Activated naive CD4-positive, alpha-beta T cell (primary cell): Measurements from ENCODE around the gene OR10A7.
"Not testable (repeated sequence)": the region's sequence is repeated elsewhere in the genome, so short reads cannot be mapped to it uniquely, and the experiment has no call there.

ENCODE experiments used
- DNase-seq, 4 experiments: peaks; one replicate each; lab custom pipeline; 2025; lab: John Stamatoyannopoulos, UW

Gene OR10A7, protein sequence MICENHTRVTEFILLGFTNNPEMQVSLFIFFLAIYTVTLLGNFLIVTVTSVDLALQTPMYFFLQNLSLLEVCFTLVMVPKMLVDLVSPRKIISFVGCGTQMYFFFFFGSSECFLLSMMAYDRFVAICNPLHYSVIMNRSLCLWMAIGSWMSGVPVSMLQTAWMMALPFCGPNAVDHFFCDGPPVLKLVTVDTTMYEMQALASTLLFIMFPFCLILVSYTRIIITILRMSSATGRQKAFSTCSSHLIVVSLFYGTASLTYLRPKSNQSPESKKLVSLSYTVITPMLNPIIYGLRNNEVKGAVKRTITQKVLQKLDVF

DNA sequence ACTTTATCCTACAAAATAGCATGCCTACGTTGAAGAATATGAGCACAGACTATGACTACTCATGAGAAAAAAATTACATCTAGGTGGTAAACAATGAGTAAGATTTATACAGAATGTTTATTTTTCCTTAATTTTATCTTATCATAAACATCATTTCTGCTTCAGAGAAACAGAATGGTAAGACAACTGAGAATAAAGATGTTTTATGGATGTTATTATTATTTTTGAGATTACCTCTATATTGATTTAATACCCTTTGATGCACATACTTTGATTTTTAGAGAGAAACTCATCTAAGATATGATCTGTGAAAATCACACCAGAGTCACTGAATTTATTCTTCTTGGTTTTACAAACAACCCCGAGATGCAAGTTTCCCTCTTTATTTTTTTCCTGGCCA lies at the start of gene OR10A7:
Gene OR10A7 (plus strand): TSS at position 301 of the 400 bp plus-strand sequence. CDS start 0 bp downstream, at position 301.
- DNase-seq = no peak

DNA sequence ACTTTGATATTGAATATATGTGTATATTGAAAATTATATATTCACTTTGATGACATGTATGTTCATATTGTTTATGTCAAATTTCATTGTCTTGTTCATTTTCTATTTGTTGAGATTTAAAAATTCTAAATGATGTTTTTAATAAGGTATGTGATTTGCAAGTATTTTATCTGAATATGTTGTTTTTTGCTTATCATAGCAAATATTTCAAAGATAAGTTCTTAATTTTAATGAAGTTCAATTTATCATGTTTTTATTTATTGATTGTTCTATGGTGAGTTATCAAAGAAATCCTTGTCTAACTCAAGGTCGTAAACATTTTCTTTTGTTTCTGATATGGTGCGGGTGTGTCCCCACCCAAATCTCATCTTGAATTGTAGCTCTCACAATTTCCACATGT lies 49.4 kb upstream of the OR10A7 start:
- DNase-seq = no peak

DNA sequence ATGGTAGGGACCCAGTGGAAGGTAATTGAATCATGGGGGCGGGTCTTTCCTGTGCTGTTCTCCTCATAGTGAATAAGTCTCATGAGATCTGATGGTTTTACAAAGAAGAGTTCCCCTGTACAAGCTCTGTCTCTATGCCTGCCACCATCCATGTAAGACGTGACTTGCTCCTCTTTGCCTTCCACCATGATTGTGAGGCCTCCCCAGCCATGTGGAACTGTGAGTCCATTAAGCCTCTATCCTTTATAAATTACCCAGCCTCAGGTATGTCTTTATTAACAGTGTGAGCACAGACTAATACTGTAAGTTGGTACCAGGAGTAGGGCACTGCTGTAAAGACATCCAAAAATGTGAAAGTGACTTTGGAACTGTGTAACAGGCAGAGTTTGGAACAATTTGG lies 49.0 kb upstream of the OR10A7 start:
- DNase-seq = not testable (repeated sequence)

DNA sequence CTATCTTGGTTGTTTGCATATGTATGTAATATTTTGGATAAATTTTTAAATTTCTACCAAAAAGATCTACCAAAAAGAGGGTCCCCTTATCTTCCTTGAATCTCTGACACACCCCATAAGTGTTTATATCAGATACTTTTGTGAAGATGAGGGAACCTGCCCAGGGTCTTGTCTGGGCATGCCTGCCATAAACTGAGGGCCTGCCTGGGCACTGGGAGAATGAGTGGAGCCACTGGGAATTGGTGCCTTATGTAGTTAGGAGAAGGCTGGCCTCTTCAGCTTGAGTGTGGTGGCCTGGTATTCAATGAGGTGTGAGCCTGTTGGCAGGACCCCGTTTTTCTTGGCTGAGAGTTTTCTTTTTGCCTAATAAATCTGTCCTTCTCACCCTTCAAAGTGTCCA lies 48.1 kb upstream of the OR10A7 start:
- DNase-seq = no peak

DNA sequence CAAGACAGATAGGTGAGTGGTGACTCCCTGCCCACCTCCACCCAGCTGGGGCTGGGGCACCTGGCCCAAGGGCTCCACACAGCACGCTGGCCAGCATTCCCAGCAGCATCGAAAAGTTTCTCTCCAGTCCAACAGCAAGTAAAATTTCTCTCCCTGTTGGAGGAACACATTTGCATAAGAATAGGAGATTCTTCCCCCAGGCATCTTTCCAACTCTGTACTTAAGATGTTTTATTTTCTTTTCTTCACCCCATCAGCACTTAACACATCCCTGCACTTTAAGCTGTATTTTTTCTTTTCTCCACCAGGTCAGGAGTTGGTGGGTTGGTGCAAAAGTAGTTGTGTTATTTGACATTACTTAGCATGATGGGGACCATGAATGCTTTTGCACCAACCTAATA lies 47.4 kb upstream of the OR10A7 start:
- DNase-seq = no peak

DNA sequence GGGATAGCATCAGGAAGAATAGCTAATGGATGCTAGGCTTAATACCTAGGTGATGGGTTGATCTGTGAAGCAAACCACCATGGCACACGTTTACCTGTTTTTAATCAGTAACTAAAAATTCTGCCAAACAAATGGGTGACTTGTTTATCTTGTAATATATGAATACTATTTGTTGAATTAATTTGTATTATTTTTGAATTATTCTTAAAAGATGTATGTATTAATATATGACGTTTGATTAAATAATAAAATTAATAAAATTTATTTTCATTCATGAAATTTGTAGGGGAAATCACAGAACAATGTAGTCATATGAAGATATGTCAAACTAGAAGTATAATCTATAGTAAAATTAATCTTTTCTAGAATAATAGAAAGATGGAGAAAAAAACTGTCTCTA lies 32.3 kb upstream of the OR10A7 start:
- DNase-seq = no peak

DNA sequence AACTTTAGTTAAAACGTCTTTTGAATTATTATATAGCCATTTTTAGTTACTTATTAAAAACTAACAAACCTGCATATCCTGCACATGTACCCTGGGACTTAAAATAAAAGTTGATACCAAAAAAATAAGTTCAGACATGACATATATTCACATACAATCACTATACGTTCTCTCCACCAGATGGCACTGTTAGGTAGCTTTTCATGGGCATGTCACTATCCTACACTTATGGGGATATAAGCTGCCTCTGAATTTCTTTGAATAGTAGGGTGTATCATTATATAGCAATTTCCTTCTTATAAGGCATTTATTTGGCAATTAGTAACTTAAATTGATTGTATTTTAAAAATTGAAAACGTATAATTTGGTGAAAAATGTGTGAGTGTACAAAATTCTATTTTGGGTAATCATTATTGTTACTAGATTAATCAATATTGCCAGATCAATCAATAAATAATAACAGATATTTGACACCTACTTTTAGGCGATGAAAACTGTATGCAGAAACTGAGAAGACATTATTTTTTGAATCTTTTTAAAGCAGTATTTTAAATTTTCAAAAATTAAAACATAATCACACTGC lies 31.8 kb upstream of the OR10A7 start:
- DNase-seq = no peak

DNA sequence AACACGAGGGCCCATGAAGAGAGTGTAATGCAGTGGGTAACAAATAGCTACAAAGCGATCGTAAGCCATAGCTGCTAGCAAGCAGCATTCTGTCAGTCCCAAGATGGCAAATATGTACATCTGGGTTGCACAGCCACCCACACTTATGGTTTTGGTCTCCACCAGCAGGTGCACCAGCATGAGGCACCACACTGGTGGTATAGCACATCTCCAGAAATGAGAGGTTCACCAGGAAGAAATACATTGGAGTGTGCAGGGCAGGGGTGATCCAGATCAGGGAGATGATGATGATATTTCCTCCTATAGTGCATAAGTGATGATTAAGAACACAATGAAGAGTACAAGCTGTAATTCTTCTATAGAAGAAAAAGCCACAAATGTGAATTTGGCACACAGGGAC lies 26.4 kb upstream of the OR10A7 start:
- DNase-seq = no peak

DNA sequence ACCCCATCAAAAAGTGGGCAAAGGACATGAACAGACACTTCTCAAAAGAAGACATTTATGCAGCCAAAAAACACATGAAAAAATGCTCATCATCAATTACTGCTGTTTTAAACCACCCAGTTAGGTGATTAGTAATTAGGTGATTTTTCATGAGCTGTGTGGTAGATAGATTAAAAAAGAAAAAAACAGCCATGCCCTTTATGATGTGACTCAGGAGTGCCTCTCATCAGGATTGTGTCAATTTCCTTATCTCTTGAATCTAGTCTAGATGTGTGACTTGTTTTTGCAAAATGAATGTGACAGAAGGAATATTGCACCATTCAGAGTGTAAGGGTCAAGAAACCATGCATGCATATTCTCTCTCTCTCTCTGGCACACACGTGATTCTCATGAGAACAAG lies 5.7 kb downstream of the OR10A7 start:
- DNase-seq = no peak

DNA sequence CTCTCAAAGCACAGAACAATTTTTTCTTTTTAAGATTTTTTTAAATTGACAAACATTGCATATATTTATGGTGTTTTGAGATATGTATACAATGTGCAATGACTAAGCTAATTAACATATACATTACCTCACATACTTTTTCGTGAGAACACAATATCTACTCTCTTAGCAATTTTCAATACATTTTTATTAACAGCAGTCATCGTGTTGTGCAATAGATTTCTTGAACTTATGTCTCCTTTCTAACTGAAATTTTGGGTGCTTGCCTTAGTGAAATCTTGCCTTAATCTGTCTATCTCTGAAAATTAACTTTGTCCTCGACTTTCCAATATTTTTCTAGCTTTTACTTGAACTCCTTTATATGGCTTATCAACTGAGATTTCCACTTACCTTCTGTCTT lies 6.8 kb downstream of the OR10A7 start:
- DNase-seq = no peak

DNA sequence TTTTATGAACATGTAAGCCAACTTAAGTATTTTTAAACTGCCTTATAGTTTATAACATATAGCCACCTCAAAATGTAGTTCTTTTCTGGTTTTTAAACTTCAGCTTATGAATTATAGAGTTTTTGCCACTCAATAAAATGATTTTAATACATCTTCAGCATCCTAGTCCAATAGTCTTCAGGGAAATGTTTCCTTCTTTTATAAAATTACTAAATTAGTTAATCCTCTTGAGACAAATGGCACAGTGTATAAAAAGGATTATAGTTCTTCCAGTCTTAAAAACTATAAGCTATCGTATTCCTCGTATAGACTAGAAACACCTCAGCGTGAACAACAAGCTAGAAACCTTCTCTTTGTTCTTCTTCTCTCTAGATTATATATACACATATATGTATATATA lies 23.5 kb downstream of the OR10A7 start, which contains the start of gene OR6C74:
Gene OR6C74 (plus strand): TSS at position 301 of the 400 bp plus-strand sequence. CDS start 2,679 bp downstream, outside the sequence.
- no peak for DNase-seq

DNA sequence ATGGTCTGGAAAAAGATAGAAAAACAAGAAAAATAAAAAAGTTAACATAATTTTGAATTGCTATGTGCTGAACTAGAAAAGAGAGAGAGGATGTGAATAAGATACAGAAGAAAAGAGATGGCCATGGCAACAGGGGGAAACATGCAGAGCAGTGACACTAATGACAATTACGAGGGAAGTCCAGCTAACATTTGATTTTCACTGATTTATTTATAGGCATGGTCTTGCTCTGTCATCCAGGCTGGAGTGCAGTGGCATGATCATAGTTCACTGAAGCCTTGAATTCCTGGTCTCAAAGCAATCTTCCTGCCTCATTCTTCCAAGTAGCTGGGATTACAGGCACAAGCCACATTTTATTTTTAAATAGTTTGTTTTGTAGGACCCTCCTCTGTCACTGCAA lies 25.3 kb downstream of the OR10A7 start:
- DNase-seq = no peak

DNA sequence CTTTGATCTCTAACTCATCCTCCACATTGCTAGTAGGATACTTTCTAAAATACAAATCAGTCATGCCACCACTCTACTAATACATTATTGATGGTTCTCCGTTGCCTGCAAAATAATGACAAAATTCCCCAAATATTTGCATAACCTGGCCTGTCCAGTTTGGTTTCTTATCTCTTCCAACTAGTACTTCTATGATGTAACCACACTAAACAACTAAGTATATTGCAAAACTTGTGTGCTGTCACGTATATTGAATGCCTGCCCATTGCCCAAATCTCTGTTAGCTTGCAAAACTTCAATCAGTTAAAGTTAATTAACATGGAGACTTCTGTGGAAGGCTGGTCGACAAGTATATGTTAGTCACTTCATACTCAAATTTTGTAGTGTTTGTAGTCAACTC lies 30.1 kb downstream of the OR10A7 start:
- no peak for DNase-seq

DNA sequence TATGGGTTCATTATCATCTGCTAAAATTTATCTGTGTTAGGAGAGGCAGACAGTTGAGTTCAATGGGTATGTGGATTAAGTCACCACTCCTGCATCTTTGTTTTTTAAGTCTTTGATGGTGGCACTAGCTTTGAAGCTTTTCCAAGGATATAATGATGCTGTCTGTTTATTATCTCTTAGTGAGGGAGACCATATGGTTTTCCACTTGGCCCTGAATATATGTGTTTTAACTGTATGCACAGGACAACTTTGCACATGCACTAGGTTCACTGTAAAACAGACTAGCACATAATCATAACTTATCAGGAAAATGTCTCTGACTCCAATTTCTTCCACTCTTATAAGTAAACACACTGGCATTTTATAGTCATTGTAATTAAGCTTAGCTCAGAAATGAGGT lies 32.5 kb downstream of the OR10A7 start:
- DNase-seq = no peak

DNA sequence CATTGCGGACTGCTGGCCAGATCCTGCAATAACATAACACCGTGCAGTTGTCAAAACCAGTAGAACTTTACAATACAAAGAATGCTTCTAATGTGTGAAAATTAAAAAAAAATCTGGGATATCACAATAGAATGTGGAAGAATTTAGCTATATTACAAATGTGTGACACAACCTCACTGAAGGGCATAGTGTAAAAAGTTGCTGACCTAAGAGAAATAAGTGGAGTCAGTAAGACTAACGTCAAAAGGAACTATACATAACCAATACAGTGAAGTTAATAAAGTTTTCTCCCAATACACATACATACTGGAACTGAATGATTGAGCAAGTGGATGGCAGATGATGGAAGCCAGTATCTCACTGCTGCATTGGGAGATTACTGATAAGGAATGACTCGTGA lies 36.0 kb downstream of the OR10A7 start:
- no peak for DNase-seq

DNA sequence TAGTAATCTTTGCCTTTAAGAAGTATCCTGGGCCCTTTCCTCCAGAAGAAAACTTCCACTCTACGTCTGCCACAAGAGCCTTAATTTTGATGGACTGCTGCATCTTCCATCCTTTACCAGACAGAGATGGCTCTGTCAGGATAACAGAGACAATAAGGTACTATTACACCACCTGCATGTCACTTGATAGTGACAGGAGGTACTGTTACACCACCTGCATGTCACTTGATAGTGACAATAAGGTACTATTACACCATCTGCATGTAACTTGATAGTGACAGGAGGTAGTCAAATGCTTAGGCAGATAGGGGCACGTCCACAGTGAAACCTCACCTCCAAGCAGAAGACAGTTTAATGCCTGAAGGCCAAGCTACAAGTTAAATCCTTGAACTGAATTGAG lies 37.5 kb downstream of the OR10A7 start:
- no peak for DNase-seq
